ENCODE results near the gene DNAJB1. TPM values are rescaled to one million over a fixed set of nuclear protein-coding genes. Genes with fewer than 3 reads are reported as not detected.

The DNAJB1 gene
- total RNA-seq, 1 donor: 95.2 TPM

GRCh38 chr19:14563989-14564651, 45.9 kb upstream of the DNAJB1 start:
- no peak for DNase-seq (ENCODE audit: low read depth)
- no peak overlapping the region for H3K4me3 ChIP-seq (ENCODE audit: low read depth, low read length)
- no peak for TF ChIP-seq CTCF (IDR thresholded peaks at IDR 0.05; ENCODE audit: insufficient read depth, low read length)

- no peak for DNase-seq (ENCODE audit: low read depth)
- no peak overlapping the region for H3K4me3 ChIP-seq (ENCODE audit: low read depth, low read length)
- no peak for TF ChIP-seq CTCF (IDR thresholded peaks at IDR 0.05; ENCODE audit: insufficient read depth, low read length)
These were observed 45.4 kb upstream of the DNAJB1 start for GRCh38 chr19:14563590-14563926.

GRCh38 chr19:14562660-14563589, 44.7 kb upstream of the DNAJB1 start:
- TF ChIP-seq CTCF (IDR thresholded peaks at IDR 0.05; ENCODE audit: insufficient read depth, low read length): no peak
- no peak overlapping the region for H3K4me3 ChIP-seq (ENCODE audit: low read depth, low read length)

GRCh38 chr19:14561847-14562351, 43.7 kb upstream of the DNAJB1 start:
- TF ChIP-seq CTCF (IDR thresholded peaks at IDR 0.05; ENCODE audit: insufficient read depth, low read length): no peak
- DNase-seq (ENCODE audit: low read depth): peak; percentile 37
- H3K4me3 ChIP-seq (ENCODE audit: low read depth, low read length): no peak overlapping the region

More at GRCh38 chr19:14562660-14563589, 44.7 kb upstream of the DNAJB1 start:
- DNase-seq (ENCODE audit: low read depth): no peak

- no peak for DNase-seq (ENCODE audit: low read depth)
- no peak for TF ChIP-seq CTCF (IDR thresholded peaks at IDR 0.05; ENCODE audit: insufficient read depth, low read length)
- no peak overlapping the region for H3K4me3 ChIP-seq (ENCODE audit: low read depth, low read length)
These were observed 43.1 kb upstream of the DNAJB1 start for GRCh38 chr19:14561249-14561648.

GRCh38 chr19:14560776-14561108, 42.5 kb upstream of the DNAJB1 start:
- DNase-seq (ENCODE audit: low read depth): no peak
- no peak for TF ChIP-seq CTCF (IDR thresholded peaks at IDR 0.05; ENCODE audit: insufficient read depth, low read length)
- H3K4me3 ChIP-seq (ENCODE audit: low read depth, low read length): no peak overlapping the region
